Measurements from ENCODE around the gene DNAJA3. TPM values are rescaled to one million over a fixed set of nuclear protein-coding genes. Genes with fewer than 3 reads are reported as not detected.
A peak's percentile ranks its signal among the peaks of the same experiment; 100 is the strongest.

The DNAJA3 gene
- total and polyA plus RNA-seq, 9 of the 15 experiments (the other 6 are each of a cell fraction or from before 2014, with no cell fraction given), result 8.1 to 105 (median 79.0) TPM

DNA sequence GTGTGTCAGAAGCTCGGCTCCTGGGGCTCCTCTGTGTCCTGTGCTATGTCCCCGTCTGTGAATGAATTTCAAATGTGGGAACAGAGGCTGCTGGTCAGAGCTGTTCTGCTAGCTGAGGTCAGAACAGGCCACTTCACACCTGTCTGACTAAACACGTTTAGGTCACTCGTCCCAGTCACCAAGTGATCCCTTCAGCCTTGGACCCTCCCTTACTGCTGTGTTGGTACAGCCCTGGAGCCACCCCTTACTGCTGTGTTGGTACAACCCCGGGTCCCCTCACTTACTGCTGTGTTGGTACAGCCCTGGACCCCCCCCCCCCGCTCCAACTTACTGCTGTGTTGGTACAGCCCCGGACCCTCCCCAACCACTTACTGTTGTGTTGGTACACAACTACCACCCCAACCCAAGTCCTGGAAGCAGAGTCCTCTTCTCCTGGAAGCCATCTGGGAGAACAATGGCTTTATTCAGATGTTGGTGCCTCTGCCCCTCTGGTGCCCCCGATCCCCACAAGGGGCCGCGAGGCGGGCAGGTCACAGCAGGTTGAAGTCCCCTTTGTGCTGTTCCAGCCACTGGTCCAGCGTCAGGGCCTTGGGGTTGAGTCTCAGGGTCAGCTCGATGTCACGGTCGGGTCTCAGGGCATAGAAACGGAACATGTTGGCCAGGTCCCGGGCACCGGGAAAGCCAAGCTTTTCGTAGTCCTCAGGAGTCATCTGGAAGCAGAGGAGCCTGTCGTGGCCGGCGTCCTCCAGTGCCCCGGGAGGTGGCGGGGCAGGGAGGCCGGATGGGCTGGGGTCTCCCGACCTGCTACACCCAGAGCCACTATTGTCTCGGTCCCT lies 35.8 kb downstream of the DNAJA3 start (continued):
- no peak for TF ChIP-seq TFE3 (CRISPR knock-in tag; IDR thresholded peaks at IDR 0.05)
- TF ChIP-seq, protein P1, sequence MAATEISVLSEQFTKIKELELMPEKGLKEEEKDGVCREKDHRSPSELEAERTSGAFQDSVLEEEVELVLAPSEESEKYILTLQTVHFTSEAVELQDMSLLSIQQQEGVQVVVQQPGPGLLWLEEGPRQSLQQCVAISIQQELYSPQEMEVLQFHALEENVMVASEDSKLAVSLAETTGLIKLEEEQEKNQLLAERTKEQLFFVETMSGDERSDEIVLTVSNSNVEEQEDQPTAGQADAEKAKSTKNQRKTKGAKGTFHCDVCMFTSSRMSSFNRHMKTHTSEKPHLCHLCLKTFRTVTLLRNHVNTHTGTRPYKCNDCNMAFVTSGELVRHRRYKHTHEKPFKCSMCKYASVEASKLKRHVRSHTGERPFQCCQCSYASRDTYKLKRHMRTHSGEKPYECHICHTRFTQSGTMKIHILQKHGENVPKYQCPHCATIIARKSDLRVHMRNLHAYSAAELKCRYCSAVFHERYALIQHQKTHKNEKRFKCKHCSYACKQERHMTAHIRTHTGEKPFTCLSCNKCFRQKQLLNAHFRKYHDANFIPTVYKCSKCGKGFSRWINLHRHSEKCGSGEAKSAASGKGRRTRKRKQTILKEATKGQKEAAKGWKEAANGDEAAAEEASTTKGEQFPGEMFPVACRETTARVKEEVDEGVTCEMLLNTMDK (IDR thresholded peaks at IDR 0.05; ENCODE audit: borderline replicate concordance, insufficient read depth, low read depth, low read length, poor library complexity, severe bottlenecking), result no peak
- no peak for TF ChIP-seq KDM4B (IDR thresholded peaks at IDR 0.05; ENCODE audit: borderline replicate concordance in 2 of 2, low read depth in 1 of 2)
- no peak for TF ChIP-seq ARID2 (IDR thresholded peaks at IDR 0.05)
- TF ChIP-seq KLF1 (tag; IDR thresholded peaks at IDR 0.05), result no peak
- no peak for TF ChIP-seq CEBPG (CRISPR knock-in tag; IDR thresholded peaks at IDR 0.05)
- TF ChIP-seq CEBPG (tag; conservative IDR thresholded peaks at IDR 0.05 in 1 of 2, IDR thresholded peaks at IDR 0.05 in 1 of 2), result no peak
- no peak for TF ChIP-seq RBBP5 (IDR thresholded peaks at IDR 0.05; ENCODE audit: borderline replicate concordance, insufficient read depth, low read length, poor library complexity, severe bottlenecking)
- TF ChIP-seq TOE1 (IDR thresholded peaks at IDR 0.05; ENCODE audit: borderline replicate concordance), result peak; percentile 46; the same call in 1 of the 2 replicates
- TF ChIP-seq TOE1 (CRISPR knock-in tag; IDR thresholded peaks at IDR 0.05; ENCODE audit: borderline replicate concordance, low read depth), result no peak
- no peak for TF ChIP-seq GABPA (tag; conservative IDR thresholded peaks at IDR 0.05; ENCODE audit: low read depth)
- TF ChIP-seq, protein P2, sequence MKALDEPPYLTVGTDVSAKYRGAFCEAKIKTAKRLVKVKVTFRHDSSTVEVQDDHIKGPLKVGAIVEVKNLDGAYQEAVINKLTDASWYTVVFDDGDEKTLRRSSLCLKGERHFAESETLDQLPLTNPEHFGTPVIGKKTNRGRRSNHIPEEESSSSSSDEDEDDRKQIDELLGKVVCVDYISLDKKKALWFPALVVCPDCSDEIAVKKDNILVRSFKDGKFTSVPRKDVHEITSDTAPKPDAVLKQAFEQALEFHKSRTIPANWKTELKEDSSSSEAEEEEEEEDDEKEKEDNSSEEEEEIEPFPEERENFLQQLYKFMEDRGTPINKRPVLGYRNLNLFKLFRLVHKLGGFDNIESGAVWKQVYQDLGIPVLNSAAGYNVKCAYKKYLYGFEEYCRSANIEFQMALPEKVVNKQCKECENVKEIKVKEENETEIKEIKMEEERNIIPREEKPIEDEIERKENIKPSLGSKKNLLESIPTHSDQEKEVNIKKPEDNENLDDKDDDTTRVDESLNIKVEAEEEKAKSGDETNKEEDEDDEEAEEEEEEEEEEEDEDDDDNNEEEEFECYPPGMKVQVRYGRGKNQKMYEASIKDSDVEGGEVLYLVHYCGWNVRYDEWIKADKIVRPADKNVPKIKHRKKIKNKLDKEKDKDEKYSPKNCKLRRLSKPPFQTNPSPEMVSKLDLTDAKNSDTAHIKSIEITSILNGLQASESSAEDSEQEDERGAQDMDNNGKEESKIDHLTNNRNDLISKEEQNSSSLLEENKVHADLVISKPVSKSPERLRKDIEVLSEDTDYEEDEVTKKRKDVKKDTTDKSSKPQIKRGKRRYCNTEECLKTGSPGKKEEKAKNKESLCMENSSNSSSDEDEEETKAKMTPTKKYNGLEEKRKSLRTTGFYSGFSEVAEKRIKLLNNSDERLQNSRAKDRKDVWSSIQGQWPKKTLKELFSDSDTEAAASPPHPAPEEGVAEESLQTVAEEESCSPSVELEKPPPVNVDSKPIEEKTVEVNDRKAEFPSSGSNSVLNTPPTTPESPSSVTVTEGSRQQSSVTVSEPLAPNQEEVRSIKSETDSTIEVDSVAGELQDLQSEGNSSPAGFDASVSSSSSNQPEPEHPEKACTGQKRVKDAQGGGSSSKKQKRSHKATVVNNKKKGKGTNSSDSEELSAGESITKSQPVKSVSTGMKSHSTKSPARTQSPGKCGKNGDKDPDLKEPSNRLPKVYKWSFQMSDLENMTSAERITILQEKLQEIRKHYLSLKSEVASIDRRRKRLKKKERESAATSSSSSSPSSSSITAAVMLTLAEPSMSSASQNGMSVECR (CRISPR knock-in tag; IDR thresholded peaks at IDR 0.05), result no peak
- TF ChIP-seq ZNF785 (CRISPR knock-in tag; IDR thresholded peaks at IDR 0.05), result no peak
- no peak for TF ChIP-seq SPI1 (IDR thresholded peaks at IDR 0.05; ENCODE audit: borderline replicate concordance, low read depth, low read length)
- 0 out of 2 replicates have a peak, but pooled peaks have one; percentile 12 for TF ChIP-seq MAFF (IDR thresholded peaks at IDR 0.05; ENCODE audit: low read length)
- TF ChIP-seq MEF2A (IDR thresholded peaks at IDR 0.05; ENCODE audit: control insufficient read depth, low read depth, low read length), result no peak
- no peak for TF ChIP-seq E2F3 (CRISPR knock-in tag; IDR thresholded peaks at IDR 0.05)
- TF ChIP-seq TAL1 (IDR thresholded peaks at IDR 0.05), result no peak
- TF ChIP-seq NFRKB (IDR thresholded peaks at IDR 0.05; ENCODE audit: low read depth), result no peak
- TF ChIP-seq ZKSCAN1 (IDR thresholded peaks at IDR 0.05; ENCODE audit: low read depth, low read length), result no peak
